Cerebellar nuclear complex (tissue), 1 donor: ENCODE results near the gene ELF1.
"Not testable (repeated sequence)": the region's sequence is repeated elsewhere in the genome, so short reads cannot be mapped to it uniquely, and the experiment has no call there.

Experiments
- DNase-seq, 2 experiments: peaks; one replicate each; lab custom pipeline; 2025; lab: John Stamatoyannopoulos, UW

Gene ELF1

GRCh38 chr13:40893573-40893972 is 125.5 kb downstream of the ELF1 start:
- not testable (repeated sequence) for DNase-seq

GRCh38 chr13:40886017-40886416 is 133.1 kb downstream of the ELF1 start:
- DNase-seq: no peak

- DNase-seq: not testable (repeated sequence)
Measured at GRCh38 chr13:40884175-40884574, 134.9 kb downstream of the ELF1 start.
